Epithelial cell of proximal tubule (primary cell): Measurements from ENCODE around the gene ABCG8. TPM values are rescaled to one million over a fixed set of nuclear protein-coding genes. Genes with fewer than 3 reads are reported as not detected.

Source experiments
- DNase-seq: peaks from one replicate; pipeline ENCODE4 v3.0.0-alpha.2; 2011; ENCODE audit warnings: low read depth
- H3K4me3 ChIP-seq: 2 replicates; pipeline ENCODE4 v1.5.1; 2011; ENCODE audit warnings: low read depth, mild to moderate bottlenecking, low read length
- CTCF ChIP-seq: conservative IDR thresholded peaks from 2 replicates; pipeline ENCODE4 v1.5.1; 2012; ENCODE audit warnings: low read depth, mild to moderate bottlenecking, low read length
- total RNA-seq: library from RNA; depleted of rRNA; stranded (reverse); fragments of >200 nt; gene quantifications from 2 replicates; pipeline ENCODE4 v1.2.3, GENCODE V29; 2015

Gene ABCG8
- total RNA-seq, 1 donor from 2014 or later: not detected

- no peak for DNase-seq
- no peak for TF ChIP-seq CTCF
- no peak overlapping the region for H3K4me3 ChIP-seq
These were observed 14.3 kb upstream of the ABCG8 start for GRCh38 chr2:43824512-43824911.

DNA sequence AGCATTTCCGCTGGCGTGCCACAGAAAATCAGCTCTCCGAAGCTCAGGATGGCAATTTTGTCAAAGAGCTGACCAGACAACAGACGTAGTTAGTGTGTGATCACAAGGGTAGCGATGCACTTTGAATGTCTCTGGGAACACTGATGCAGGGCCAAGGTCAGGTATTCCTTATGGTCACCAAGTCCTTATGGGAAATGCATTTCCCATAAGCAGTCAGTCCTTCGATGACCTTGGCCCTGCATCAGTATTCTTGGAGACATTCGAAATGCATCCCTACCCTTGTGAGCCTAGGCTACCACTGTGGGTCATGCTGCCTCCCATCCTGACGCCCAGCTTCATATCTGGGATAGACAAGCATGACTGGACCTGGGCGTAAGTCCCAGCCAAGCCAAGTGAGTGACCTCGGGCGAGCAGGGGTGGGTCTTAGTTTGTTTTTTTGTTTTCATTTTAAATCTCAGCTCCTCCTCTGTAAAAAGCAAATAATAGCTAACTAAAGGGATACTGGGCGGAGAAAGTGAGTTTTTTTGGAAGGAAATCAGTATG lies 13.7 kb upstream of the ABCG8 start:
- H3K4me3 ChIP-seq: no peak overlapping the region
- TF ChIP-seq CTCF: no peak
- no peak for DNase-seq

DNA sequence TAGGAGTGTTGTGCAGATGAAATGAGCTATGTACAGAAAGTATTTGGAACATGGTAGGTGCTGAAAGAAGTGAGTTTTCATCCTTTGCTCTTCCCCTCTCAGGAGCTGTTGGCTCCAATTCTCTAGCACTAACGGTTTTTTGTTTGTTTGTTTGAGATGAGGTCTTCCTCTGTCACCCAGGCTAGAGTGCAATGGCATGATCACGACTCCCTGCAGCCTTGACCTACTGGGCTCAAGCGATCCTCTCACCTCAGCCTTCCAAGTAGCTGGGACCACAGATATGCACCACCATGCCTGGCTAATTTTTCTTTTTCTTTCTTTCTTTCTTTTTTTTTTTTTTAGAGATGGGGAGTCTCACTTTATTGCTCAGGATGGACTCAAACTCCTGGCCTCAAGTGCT lies 12.9 kb upstream of the ABCG8 start:
- no peak for DNase-seq
- TF ChIP-seq CTCF: no peak
- no peak overlapping the region for H3K4me3 ChIP-seq

DNA sequence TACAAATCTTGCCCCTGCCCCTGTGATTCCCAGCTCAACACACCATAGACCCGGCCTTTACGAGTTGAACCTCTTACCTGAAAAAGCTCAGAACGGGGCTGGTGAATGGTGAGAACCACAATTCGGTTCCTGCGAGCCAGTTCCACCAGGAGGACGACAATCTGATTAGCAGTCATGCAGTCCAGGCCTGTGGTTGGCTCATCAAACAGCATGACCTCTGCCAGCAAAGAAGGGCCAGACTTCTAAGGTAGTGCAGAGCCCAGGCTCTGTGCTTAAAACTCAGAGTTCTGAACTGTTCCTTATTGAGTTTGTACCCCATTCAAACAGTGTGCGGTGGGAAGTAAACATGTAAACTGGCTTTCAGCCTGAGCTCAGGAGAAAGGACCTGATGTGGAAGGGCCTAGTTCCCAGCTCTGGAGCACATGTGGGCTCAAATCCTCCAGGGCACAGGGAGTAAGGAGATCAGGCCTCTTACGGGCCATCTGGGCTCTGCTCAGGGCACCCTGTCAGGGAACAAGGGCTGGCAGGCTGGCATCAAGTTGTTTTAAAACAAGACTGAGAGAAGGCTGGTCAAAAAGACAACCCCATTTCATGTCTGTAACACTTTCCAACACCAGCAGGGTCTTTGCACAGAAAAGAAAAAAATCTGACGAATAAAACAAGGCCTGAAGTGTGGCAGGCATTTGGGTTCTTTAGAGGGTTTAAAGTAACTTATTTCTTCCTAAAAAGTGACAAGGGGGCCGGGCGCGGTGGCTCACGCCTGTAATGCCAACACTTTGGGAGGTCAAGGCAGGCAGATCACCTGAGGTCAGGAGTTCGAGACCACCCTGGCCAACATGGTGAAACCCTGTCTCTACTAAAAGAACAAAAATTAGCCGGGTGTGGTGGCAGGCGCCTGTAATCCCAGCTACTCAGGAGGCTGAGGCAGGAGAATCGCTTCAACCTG lies 12.2 kb upstream of the ABCG8 start:
- H3K4me3 ChIP-seq: no peak overlapping the region
- no peak for TF ChIP-seq CTCF
- no peak for DNase-seq

- no peak for DNase-seq
- H3K4me3 ChIP-seq: peak overlapping the region; percentile 41
These were observed 7.1 kb upstream of the ABCG8 start for GRCh38 chr2:43831543-43832294.

GRCh38 chr2:43832457-43832856 lies 6.3 kb upstream of the ABCG8 start:
- DNase-seq: no peak

More at GRCh38 chr2:43831543-43832294, 7.1 kb upstream of the ABCG8 start:
- TF ChIP-seq CTCF: no peak

More at GRCh38 chr2:43832457-43832856, 6.3 kb upstream of the ABCG8 start:
- no peak overlapping the region for H3K4me3 ChIP-seq
- TF ChIP-seq CTCF: no peak
